Pancreas (tissue), 10 donors: Measurements from ENCODE around the gene PKP3. TPM values are rescaled to one million over a fixed set of nuclear protein-coding genes. Genes with fewer than 3 reads are reported as not detected.

Experiments
- ATAC-seq, 4 donors: fragments of 200-7000 bp; cut with Tn5 transposase; one replicate each; pipeline versions ENCODE4 v1.8.0 to v1.9.1; 2020; ENCODE audit warnings: mild to moderate bottlenecking in 4 of 4, moderate library complexity in 4 of 4
- DNase-seq, 6 donors: peaks; one replicate each; pipeline ENCODE4 v3.0.0-alpha.2; 2020
- FAIRE-seq: peaks from 2 replicates; lab custom pipeline; 2012; peaks lifted over from hg19 to GRCh38; lab: Jason Lieb, UNC
- H3K27ac ChIP-seq, 4 donors: fragments of 200-600 bp; sonication (generic); 1 replicate in 3 of 4; 2 replicates in 1 of 4; pipeline versions ENCODE4 v1.5.0 to v1.8.0; 2020
- H3K27me3 ChIP-seq, 4 donors: fragments of 200-600 bp; one replicate each; pipeline ENCODE4 v1.8.0; 2021
- H3K36me3 ChIP-seq, 3 donors: fragments of 200-600 bp; sonication (generic) in 1 of 3; one replicate each; pipeline versions ENCODE4 v1.5.0 to v1.8.0; 2020 to 2021
- H3K4me1 ChIP-seq, 3 donors: fragments of 200-600 bp; one replicate each; pipeline ENCODE4 v1.8.0; 2021
- H3K4me3 ChIP-seq, 4 donors: fragments of 200-600 bp; sonication (generic) in 2 of 4; one replicate each; pipeline versions ENCODE4 v1.5.0 to v1.8.0; 2020 to 2021
- H3K9me3 ChIP-seq, 4 donors: fragments of 200-600 bp; one replicate each; pipeline ENCODE4 v1.8.0; 2021
- WGBS, 2 donors: extraction: QIAGEN DNeasy Blood & Tissue Kit; methylation state at CpG; one replicate each; pipeline ENCODE4 v1.1.7; 2013; 5-methylcytosine and 5-hydroxymethylcytosine counted together
- intact Hi-C, 3 donors: fragments of 100-400 bp; cut with DNase I; formaldehyde crosslinking; loops; one replicate each; pipeline versions ENCODE4 v1.11.1 to v1.14.2; 2022
- polyA plus RNA-seq, 2 donors: library from polyadenylated mRNA; stranded (reverse); fragments of 200-250 nt; gene quantifications; one replicate each; pipeline ENCODE4 v1.2.3, GENCODE V29; 2013
- total RNA-seq, 6 donors: library from RNA; stranded (reverse); fragmentation: NEBNext Ultra II Directional in 4 of 6; extraction: Animal tissue kit (Norgen Biotek cat#: 25700) in 4 of 6; gene quantifications; one replicate each; pipeline versions ENCODE4 v1.2.1 to v1.2.4, GENCODE V29; 2021 to 2023
- TF ChIP-seq, protein P1 (sequence below), 4 donors: fragments of 200-600 bp; sonication (generic) in 3 of 4; IDR thresholded peaks; one replicate each; pipeline versions ENCODE4 v1.5.0 to v1.8.0; 2021; ENCODE audit warnings: antibody characterized with exemption in 4 of 4
- donor health status: healthy with polysubstance abuse.
- donor health status: DM: no; HTN: no; CAD: no; lungs with moderate emphysema.
- donor health status: DM: no; HTN: no; CAD: no.
- donor health status: control.
- donor health status: control.
- donor health status: Bipolar disorder and iron deficiency.
- donor health status: DM: yes; HTN: yes; CAD: no.
- donor health status: DM: no; HTN: no; CAD: no.
- donor health status: DM: no; HTN: no; CAD: no.
- donor health status: DM: yes; HTN: yes; CAD: no.

PKP3 gene
- total and polyA plus RNA-seq, 8 donors, result 23.4 to 50.5 (median 30.5) TPM

DNA sequence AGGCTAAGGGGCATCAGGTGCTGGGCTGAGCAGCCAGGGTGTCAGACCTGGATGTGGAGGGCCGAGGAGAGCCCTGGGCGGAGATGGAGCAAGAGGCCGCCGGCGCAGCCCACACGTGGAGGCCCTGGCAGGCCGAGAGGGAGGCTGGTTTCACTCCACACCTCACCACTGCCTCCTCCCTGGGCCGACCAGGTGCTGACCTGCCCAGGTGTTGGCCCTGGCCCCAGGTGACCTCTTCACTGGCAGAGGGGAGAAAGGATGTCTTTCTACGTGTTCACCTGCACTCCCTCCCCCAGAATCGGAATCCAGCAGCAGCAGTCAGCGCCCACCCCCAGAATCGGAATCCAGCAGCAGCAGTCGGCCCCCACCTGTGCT lies 47.0 kb downstream of the PKP3 start:
- TF ChIP-seq, protein P1, sequence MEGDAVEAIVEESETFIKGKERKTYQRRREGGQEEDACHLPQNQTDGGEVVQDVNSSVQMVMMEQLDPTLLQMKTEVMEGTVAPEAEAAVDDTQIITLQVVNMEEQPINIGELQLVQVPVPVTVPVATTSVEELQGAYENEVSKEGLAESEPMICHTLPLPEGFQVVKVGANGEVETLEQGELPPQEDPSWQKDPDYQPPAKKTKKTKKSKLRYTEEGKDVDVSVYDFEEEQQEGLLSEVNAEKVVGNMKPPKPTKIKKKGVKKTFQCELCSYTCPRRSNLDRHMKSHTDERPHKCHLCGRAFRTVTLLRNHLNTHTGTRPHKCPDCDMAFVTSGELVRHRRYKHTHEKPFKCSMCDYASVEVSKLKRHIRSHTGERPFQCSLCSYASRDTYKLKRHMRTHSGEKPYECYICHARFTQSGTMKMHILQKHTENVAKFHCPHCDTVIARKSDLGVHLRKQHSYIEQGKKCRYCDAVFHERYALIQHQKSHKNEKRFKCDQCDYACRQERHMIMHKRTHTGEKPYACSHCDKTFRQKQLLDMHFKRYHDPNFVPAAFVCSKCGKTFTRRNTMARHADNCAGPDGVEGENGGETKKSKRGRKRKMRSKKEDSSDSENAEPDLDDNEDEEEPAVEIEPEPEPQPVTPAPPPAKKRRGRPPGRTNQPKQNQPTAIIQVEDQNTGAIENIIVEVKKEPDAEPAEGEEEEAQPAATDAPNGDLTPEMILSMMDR (IDR thresholded peaks at IDR 0.05), result no peak
- no peaks in the 10 kb centered on the region for H3K9me3 ChIP-seq
- peak; percentile 30 to 44 (median 34) for ATAC-seq
- peak in 2 of 6 donors; percentile 58 to 71 for DNase-seq
- no peaks in the 10 kb centered on the region for H3K36me3 ChIP-seq
- peak overlapping the region in 3 of 4 donors; percentile 42 to 61 (median 42) for H3K4me3 ChIP-seq
- H3K27ac ChIP-seq, result no peak overlapping the region
- intact Hi-C loops, result no loop called here
- H3K27me3 ChIP-seq, result no peaks in the 10 kb centered on the region
- WGBS, 2 donors, result 41 to 55% methylated on average over 9 to 13 of the region's 13 CpGs
- no peak for FAIRE-seq
- peaks cover 0 to 7% (median 0%) of the 10 kb centered on the region in 3 donors for H3K4me1 ChIP-seq

DNA sequence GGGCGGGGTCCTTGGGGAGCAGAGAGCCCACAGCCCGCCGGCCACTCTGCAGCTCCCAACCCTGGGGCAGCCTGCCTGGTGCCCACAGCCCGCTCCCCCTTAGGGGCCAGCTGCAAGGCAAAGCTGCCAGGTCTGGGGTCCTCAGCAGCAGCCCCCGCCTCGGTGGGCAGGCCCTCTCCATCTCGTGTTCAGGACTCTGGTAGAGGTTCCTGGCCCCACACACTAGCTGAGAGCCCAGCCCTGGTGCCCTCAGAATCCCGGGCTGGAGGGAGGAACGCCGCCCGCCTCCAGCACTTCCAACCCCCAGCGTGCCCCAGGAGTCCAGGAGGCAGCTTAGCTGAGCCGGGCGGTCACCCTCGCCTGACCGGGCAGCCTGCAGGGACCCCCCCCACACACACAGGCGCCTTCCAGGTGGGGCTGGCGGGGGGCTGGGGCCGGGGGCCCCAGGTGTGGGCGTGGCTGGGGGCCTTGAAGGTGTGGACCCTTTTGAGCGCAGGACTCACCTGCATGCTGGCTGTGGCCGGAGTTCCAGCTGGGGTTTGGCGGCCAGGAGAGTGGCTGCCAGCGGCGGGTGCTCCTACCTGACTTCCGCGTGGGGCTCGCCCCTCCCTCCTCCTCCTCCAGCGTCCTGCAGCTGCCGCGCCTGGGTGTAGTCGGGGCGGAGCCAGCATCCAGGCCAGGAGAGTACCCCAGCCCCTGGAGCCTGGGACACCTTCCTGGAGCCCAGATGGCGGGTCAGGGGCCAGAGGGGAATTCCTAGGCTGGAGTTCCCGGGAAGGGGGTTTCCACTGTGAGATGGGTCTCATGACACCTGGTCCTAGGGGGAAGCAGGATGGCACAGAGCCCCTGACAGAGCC lies 47.6 kb downstream of the PKP3 start, which contains the start of gene ANO9:
Gene ANO9, minus strand, starts transcription at position 594 of the 857 bp plus-strand sequence. Its CDS starts 85 bp downstream, at position 509.
- no peaks in the 10 kb centered on the region for H3K9me3 ChIP-seq
- DNase-seq (peak; percentile 71 to 93 (median 80)), ATAC-seq (peak; percentile 85 to 93 (median 90)), FAIRE-seq (no peak)
- H3K27me3 ChIP-seq, result no peaks in the 10 kb centered on the region
- intact Hi-C loops, result no loop called here
- TF ChIP-seq, protein P1 (IDR thresholded peaks at IDR 0.05), result no peak
- peaks cover 0 to 7% (median 0%) of the 10 kb centered on the region in 3 donors for H3K4me1 ChIP-seq
- peak within 1 kb of the TSS; percentile 23 to 61 (median 42) for H3K4me3 ChIP-seq
- H3K36me3 ChIP-seq, result no peaks in the 10 kb centered on the region
- WGBS, 2 donors, result 9 to 10% methylated on average over 25 to 35 of the region's 35 CpGs
- H3K27ac ChIP-seq, result no peak within 1 kb of the TSS

DNA sequence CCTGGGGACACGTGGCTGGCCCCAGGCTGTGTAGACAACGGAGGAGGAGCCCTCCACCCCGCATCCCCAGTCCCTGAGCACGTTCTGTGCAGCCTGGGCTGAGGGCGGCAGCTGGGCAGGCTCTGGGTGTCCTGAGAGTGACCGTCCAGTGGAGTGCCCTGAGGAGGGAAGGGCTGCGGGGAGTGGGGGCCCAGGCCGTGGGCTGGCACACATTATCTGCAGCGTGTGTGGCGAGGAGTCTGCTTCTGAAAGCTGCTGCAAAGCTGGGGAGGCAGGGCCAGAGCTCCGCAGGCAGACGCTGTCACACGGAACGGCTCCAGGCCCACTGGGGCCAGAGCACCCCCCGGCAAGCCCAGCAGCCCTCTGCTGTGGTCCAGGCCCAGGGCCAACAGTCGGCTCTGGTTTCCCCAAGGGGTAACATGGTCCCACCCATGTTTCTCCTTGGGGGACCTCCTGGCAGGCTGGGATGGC lies 48.6 kb downstream of the PKP3 start:
- no peak overlapping the region for H3K4me3 ChIP-seq
- intact Hi-C loops, result no loop called here
- WGBS, 2 donors, result 59 to 69% methylated on average over 15 to 16 of the region's 16 CpGs
- TF ChIP-seq, protein P1 (IDR thresholded peaks at IDR 0.05), result no peak
- no peak for ATAC-seq
- peaks cover 0 to 7% (median 0%) of the 10 kb centered on the region in 3 donors for H3K4me1 ChIP-seq
- H3K27ac ChIP-seq, result no peak overlapping the region
- FAIRE-seq, result no peak
- H3K36me3 ChIP-seq, result no peaks in the 10 kb centered on the region
- peak in 2 of 6 donors; percentile 53 to 68 for DNase-seq
- no peaks in the 10 kb centered on the region for H3K9me3 ChIP-seq
- no peaks in the 10 kb centered on the region for H3K27me3 ChIP-seq

DNA sequence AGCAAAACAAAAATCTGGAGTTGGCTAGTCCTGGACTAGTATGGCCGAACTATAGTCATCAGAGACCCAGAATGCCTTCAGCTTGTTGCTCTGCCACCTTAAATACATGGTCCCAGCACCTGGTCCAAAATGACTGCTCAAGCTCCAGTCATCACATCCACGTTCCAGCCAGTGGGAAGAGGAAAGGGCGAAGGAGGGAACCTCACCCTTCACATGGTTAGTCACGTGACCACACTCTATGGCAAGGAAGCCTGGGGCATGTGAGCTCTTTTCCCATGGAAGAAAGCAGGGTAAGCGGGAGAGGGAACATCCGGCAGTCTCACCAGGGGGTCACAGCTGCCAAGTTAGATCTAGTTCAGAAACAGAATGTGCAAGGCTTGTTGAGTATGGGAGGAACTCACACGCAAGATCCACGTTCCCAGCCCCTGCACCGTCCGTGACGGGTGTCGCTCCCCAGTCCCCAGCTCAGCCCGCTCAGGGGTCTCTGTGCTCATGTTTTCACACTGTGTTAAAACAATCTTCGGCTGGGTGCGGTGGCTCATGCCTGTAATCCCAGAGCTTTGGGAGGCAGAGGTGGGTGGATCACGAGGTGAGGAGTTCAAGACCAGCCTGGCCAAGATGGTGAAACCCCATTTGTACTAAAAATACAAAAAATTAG lies 49.7 kb downstream of the PKP3 start:
- WGBS, 2 donors, result 80 to 82% methylated on average over 16 of the region's 16 CpGs
- FAIRE-seq, result no peak
- no peaks in the 10 kb centered on the region for H3K36me3 ChIP-seq
- intact Hi-C loops, result no loop called here
- TF ChIP-seq, protein P1 (IDR thresholded peaks at IDR 0.05), result no peak
- peak in 1 of 6 donors; percentile 59 for DNase-seq
- no peak overlapping the region for H3K4me3 ChIP-seq
- H3K4me1 ChIP-seq, result peaks cover 0 to 10% (median 0%) of the 10 kb centered on the region in 3 donors
- no peak for ATAC-seq
- no peaks in the 10 kb centered on the region for H3K9me3 ChIP-seq
- no peaks in the 10 kb centered on the region for H3K27me3 ChIP-seq
- no peak overlapping the region for H3K27ac ChIP-seq
